Measurements from ENCODE around the gene SAMD4B.

GRCh38 chr19:39335168-39335548 is 7.1 kb upstream of the SAMD4B start:
- TF ChIP-seq CTCF (conservative IDR thresholded peaks at IDR 0.05) (no peak), EZH2 (IDR thresholded peaks at IDR 0.05; ENCODE audit: low read depth) (no peak)
